GM21786 (cell line): Measurements from ENCODE around the gene HLA-DPB1.

ENCODE experiments used
- ATAC-seq: cut with Tn5 transposase; IDR thresholded peaks from one replicate; pipeline ENCODE4 v1.9.1; 2021; ENCODE audit not compliant: unreplicated experiment

The HLA-DPB1 gene

GRCh38 chr6:33070909-33071308, 4.9 kb upstream of the HLA-DPB1 start:
- no peak for ATAC-seq

- no peak for ATAC-seq
Observed at GRCh38 chr6:33071569-33071968, 4.2 kb upstream of the HLA-DPB1 start.

- no peak for ATAC-seq
Observed at GRCh38 chr6:33072508-33073100, 3.2 kb upstream of the HLA-DPB1 start.

- peak; percentile 60 for ATAC-seq
Observed at GRCh38 chr6:33073431-33073871, 2.3 kb upstream of the HLA-DPB1 start, which contains the start of gene HLA-DPA1. Gene HLA-DPA1 (minus strand): TSS chr6:33073649.

GRCh38 chr6:33075208-33075567, 602 bp upstream of the HLA-DPB1 start:
- ATAC-seq: peak; percentile 4

GRCh38 chr6:33076406-33076934, 680 bp downstream of the HLA-DPB1 start:
- no peak for ATAC-seq

- no peak for ATAC-seq
Observed at GRCh38 chr6:33077908-33078307, 2.1 kb downstream of the HLA-DPB1 start.

GRCh38 chr6:33078442-33078841, 2.7 kb downstream of the HLA-DPB1 start:
- ATAC-seq: no peak

GRCh38 chr6:33078919-33079521, 3.2 kb downstream of the HLA-DPB1 start:
- ATAC-seq: no peak

GRCh38 chr6:33079580-33079979, 3.8 kb downstream of the HLA-DPB1 start:
- no peak for ATAC-seq

GRCh38 chr6:33080127-33081089, 4.6 kb downstream of the HLA-DPB1 start:
- no peak for ATAC-seq

GRCh38 chr6:33081098-33081824, 5.5 kb downstream of the HLA-DPB1 start:
- ATAC-seq: no peak

- no peak for ATAC-seq
Observed at GRCh38 chr6:33082702-33083101, 6.9 kb downstream of the HLA-DPB1 start.

GRCh38 chr6:33085627-33086026, 9.8 kb downstream of the HLA-DPB1 start:
- no peak for ATAC-seq

- no peak for ATAC-seq
Observed at GRCh38 chr6:33088258-33088930, 12.6 kb downstream of the HLA-DPB1 start.

- ATAC-seq: no peak
Observed at GRCh38 chr6:33088931-33089620, 13.3 kb downstream of the HLA-DPB1 start.

GRCh38 chr6:33091957-33092356, 16.2 kb downstream of the HLA-DPB1 start:
- no peak for ATAC-seq

- ATAC-seq: no peak
Observed at GRCh38 chr6:33092385-33092784, 16.6 kb downstream of the HLA-DPB1 start.

- ATAC-seq: no peak
Observed at GRCh38 chr6:33093855-33094254, 18.1 kb downstream of the HLA-DPB1 start.

- ATAC-seq: no peak
Observed at GRCh38 chr6:33095681-33096080, 19.9 kb downstream of the HLA-DPB1 start.
